Stimulated activated CD4-positive, alpha-beta T cell treated with anti-CD3 and anti-CD28 coated beads, Interleukin-2, amount 100 ng/mL, for 48 hours (primary cell): Measurements from ENCODE around the gene GALNT16.
"Not testable (repeated sequence)": the region's sequence is repeated elsewhere in the genome, so short reads cannot be mapped to it uniquely, and the experiment has no call there.

ENCODE experiments used
- DNase-seq, 2 donors: peaks; one replicate each; pipeline ENCODE4 v3.0.0-alpha.2; 2020

Gene GALNT16

DNA sequence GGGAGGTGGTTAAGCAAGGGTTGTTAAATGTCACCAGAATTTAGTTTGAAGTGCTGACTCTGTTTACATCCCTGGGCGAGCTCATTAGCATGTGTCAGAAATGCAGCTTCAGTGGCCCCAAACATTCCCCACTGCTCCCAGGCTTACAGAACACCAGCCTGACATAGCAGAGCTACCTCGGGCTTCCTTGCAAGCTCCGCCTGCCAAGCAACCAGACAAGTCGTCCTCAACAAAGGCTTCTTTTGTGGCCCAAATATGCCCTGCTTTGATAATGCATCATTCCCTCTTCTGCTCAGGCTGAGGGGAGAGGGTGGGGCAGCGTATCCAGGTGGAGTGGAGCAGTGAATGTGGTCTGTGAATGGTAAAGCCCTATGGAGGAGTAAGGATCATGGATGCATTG, 110.1 kb downstream of the GALNT16 start:
- DNase-seq, result no peak

DNA sequence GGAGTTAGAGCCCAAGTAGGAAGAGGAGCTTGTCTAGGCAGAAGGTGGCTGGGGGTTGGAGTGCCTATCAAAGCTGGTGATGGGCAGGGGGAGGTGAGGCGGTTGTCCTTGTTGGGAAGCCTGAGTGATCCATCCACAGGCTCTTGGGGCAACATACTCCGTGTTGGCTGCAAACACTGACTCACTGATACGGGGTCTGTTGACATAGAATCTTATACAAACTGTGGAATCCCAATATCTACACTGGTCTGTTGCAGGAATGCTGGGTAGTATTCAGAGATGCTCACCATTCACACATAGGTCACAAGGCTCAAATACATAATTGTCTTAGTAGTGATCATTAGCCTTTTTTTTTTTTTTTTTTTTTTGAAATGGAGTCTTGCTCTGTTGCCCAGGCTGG, 112.2 kb downstream of the GALNT16 start:
- DNase-seq, result no peak

DNA sequence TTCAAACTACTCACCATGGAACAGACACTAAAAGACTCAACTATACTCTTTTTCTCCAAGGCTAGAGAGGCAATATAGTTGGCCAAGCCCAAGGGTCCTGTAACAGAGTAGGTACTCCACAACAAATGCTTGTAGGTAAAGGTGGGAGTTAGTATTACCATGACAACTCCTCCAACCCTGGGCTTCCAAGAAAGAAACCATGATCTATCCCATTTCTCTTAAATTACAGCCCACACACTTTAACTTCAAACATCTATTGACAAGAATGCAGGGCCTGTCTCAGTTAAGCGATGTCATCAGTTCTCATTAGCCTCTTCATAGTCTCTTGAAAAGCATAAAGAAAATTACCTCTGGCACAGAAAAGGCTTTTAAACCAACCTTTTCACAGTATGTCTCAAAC, 113.1 kb downstream of the GALNT16 start:
- DNase-seq, result no peak

- no peak for DNase-seq
Measured at GRCh38 chr14:69374235-69374634, 114.3 kb downstream of the GALNT16 start.

DNA sequence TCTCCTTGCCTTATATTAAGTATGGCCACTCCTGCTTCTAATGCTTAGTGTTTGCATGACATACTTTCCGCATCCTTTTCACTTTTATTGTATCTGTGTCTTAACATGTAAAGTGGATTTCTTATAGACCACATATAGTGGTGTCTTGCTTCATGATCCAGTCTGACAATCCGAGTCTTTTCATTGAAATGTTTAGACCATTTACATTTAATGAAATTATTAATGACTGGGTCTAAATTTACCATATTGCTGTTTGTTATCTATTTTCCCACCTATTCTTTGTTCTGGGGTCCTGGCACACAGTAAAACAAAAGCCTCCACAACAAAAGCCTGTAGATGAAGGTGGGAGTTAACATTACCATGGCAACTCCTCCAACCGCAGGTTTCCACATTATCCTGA, 115.2 kb downstream of the GALNT16 start:
- DNase-seq, result no peak

- no peak for DNase-seq
Measured at GRCh38 chr14:69375722-69376121, 115.8 kb downstream of the GALNT16 start.

DNA sequence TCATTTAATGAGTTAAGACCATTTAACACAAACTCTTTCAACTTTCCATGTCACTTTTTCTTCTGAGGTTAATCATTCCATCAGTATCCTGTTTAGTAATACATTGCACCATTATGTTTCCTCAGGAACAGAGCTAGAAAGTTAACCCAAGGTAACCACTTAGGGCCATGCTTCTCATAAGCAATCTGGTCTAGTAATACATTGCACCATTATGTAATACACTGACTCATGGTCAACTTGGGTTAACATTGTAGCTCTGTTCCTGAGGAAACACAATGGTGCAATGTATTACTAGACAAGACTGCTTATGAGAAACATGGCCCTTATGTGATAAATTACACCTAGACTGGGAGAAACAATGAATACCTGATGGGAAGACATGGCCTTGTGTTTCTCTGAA, 116.5 kb downstream of the GALNT16 start:
- no peak for DNase-seq

- DNase-seq, result no peak
Measured at GRCh38 chr14:69378274-69378673, 118.3 kb downstream of the GALNT16 start.

DNA sequence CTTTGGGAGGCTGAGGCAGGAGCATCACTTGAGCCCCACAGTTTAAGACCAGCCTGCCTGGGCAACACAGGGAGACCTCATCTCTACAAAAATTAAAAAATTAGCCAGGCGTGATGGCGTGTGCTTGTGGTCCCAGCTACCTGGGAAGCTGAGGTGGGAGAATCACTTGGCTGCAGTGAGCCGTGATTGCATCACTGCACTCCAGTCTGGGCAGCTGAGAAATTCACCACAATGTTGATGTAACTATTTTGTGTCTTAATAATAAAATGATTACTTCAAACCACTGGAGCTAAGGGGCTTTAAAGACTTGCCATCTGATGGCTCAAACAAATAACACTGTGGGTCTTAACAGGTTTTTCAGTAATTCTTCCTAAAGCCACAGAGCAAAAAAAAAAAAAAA, 127.4 kb downstream of the GALNT16 start:
- DNase-seq, result no peak

DNA sequence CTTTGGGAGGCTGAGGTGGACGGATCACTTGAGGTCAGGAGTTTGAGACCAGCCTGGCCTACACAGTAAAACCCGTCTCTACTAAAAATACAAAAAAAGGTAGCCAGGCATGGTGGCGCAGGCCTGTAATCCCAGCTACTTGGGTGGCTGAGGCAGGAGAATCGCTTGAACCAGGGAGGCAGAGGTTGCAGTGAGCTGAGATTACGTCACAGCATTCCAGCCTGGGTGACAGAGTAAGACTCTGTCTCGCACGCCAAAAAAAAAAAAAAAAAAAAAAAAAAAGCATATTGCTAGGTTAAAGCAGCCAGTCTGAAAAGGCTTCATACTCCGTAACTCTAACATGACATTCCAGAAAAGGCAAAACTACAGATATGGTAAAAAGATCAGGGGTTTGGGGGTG, 131.4 kb downstream of the GALNT16 start:
- DNase-seq, result not testable (repeated sequence)

DNA sequence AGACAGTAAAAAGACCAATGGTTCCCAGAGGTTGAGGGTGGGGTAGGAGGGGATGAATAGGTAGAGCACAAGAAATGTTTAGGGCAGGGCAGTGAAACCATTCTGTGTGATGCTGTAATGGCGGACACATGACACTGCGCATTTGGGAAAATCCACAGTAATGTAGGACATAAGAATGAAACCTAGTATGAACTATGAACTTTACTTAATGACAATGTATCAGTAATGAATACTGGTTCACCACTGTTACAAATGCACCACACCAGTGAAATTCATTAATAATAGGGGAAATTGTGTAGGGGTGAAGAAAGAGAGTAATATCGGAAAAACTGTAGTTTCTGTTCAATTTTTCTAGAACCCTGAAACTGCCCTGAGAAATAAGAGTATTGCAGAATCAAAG, 132.5 kb downstream of the GALNT16 start:
- no peak for DNase-seq

DNA sequence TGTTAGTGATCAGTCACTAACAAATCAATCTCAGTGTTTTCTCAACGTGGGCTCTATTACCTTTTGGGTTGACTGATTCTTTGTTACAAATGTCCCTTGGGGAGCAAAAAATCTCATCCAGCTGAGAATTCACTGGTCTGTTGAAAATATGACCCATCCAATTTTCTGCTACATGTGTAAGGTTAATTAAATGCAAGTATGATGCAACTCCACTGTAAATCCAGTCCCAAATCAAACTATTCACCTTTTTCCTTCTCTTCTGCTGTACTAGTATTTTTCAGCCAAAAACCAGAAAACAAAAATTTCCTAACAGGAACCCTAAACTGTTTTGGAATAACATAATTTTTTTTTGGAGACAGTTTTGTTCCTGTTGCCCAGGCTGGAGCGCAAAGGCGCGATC, 136.0 kb downstream of the GALNT16 start:
- DNase-seq, result no peak

- DNase-seq, result peak; percentile 84 to 86
Measured at GRCh38 chr14:69398053-69398817, 138.3 kb downstream of the GALNT16 start, which contains the start of the genes ERH and SLC39A9. Gene ERH, minus strand, starts transcription at chr14:69398299. Its CDS starts 66 bp downstream, at chr14:69398233. Gene SLC39A9, plus strand, starts transcription at chr14:69398692. Its CDS starts 678 bp downstream, at chr14:69399370.

GRCh38 chr14:69398818-69399210, 138.9 kb downstream of the GALNT16 start:
- DNase-seq, result no peak

DNA sequence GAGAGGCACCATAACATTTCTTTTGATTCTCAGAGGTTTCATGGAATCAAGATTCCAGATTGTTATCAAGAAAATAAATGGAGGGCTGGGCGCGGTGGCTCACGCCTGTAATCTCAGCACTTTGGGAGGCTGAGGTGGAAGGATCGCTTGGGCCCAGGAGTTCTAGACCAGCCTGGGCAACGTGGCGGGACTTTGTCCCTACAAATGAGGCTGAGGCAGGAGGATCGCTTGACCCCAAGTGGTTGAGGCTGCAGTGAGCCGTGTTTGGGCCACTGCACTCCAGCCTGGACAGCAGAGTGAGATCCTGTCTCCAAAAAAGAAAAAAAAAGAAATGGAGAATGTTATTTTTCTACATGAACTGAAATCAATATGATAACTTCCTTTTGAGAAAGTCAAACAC, 139.8 kb downstream of the GALNT16 start:
- no peak for DNase-seq

- no peak for DNase-seq
Measured at GRCh38 chr14:69400154-69400553, 140.2 kb downstream of the GALNT16 start.

DNA sequence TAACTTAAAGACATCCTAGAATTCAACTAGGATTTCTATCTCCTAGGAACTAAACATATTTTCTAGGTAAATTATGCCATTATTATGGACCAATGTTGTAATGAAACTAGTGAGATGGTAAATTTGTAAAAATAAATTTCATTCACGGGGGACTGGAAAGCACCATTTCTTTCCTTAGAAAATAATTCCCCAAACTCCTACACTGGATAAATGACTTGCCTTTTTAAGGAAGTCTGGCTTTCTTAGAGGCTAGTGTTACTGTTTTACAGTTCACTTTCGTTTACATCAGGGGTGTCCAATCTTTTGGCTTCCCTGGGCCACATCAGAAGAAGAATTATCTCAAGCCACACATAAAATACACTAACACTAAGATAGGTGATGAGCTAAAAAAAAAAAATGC, 141.9 kb downstream of the GALNT16 start:
- no peak for DNase-seq

GRCh38 chr14:69404478-69404877, 144.5 kb downstream of the GALNT16 start:
- DNase-seq, result no peak

- no peak for DNase-seq
Measured at GRCh38 chr14:69404883-69405282, 144.9 kb downstream of the GALNT16 start.

DNA sequence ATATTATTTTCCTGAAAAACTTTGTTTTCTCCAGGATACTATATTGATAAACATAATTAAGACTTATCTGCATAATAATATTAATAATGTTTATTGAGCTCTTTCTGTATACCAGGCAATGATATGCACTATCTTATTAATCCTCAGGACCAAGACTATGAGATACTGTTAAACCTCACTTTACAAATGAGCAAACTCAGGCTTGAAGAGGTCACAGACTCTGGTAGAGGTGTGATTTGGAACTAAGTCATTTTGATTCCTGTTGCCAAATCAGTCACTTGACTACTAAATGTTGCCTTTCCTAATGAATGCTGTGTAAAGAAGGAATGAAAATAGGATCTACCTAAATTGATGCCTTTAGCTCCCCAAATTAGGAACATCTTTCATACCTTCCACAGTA, 145.8 kb downstream of the GALNT16 start:
- no peak for DNase-seq
